Heart left ventricle (tissue), 13 donors: Measurements from ENCODE around the gene ZMAT3.

Source experiments
- POLR2A ChIP-seq, 2 donors: fragments of 450-650 bp; IDR thresholded peaks; one replicate each; pipeline ENCODE4 v1.6.1; 2017; ENCODE audit warnings: antibody characterized with exemption in 2 of 2, mild to moderate bottlenecking in 2 of 2, moderate library complexity in 2 of 2
- TF ChIP-seq, protein P1 (sequence below), 12 donors: fragments of 200-600 bp; sonication (generic) in 4 of 12; IDR thresholded peaks; one replicate each; pipeline versions ENCODE4 v1.5.0 to v1.8.0; 2018 to 2022; ENCODE audit warnings: antibody characterized with exemption in 12 of 12, mild to moderate bottlenecking in 5 of 12
- donor health status: ischemic (EF 13 %, LVEDD 7.1; RV severe dilation, severe dysfunction).
- donor health status: DM: no; HTN: yes; CAD: no.
- donor health status: DM: no; HTN: no; CAD: no.
- donor health status: ischemic (EF 25% LVEDD 6.9; RV normal size, moderate dysfunction).
- donor health status: ischemic (EF 25% LVEDD 5.7; RV mildly dilated, moderate dysfunction).
- donor health status: ischemic (EF 35%, LVEDD 5.7; RV mildly dilated, moderate dysfunction).
- donor health status: nonischemic (EF 11% LVEDD 7.7; RV severe dilation, severe dysfunction).
- donor health status: DM: yes; HTN: yes; CAD: no.
- donor health status: PGD.
- donor health status: ischemic (EF 29% LVEDD 5.4; RV normal size, mild dysfunction).
- donor health status: nonischemic (EF 23%, LVEDD 6.1; RV moderate dilation, normal function).

DNA sequence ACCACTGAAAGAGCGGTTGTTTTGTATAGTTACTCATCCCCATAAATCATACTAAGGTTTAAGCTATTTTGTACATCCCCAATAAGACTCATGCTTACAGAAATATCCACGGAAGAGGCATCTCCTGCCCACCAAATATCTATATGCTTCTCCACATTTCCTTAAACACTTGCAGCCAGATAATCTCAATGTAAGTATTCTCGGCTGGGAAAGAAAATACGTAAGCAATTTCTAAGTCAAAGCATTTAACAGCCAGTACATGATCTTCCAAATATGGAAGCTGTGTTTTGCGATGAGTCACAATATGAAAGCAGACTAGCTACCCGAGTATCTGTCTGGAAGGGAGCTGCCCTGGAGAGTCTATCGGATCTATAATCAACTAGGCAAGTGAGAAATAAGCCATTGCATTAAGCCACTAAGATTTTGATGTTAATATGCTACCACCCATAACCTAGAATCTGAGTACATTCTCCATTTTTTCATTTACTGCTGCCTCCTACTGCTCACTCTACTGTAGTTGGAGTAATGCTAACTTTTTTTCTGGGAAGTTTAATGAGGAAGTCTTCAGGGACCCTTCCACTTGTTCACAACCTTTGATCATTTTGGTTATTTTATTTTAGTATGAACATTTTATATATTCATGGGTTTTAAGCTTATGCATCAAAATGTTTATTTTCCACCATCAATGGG lies 26.9 kb upstream of the ZMAT3 start:
- TF ChIP-seq, protein P1, sequence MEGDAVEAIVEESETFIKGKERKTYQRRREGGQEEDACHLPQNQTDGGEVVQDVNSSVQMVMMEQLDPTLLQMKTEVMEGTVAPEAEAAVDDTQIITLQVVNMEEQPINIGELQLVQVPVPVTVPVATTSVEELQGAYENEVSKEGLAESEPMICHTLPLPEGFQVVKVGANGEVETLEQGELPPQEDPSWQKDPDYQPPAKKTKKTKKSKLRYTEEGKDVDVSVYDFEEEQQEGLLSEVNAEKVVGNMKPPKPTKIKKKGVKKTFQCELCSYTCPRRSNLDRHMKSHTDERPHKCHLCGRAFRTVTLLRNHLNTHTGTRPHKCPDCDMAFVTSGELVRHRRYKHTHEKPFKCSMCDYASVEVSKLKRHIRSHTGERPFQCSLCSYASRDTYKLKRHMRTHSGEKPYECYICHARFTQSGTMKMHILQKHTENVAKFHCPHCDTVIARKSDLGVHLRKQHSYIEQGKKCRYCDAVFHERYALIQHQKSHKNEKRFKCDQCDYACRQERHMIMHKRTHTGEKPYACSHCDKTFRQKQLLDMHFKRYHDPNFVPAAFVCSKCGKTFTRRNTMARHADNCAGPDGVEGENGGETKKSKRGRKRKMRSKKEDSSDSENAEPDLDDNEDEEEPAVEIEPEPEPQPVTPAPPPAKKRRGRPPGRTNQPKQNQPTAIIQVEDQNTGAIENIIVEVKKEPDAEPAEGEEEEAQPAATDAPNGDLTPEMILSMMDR (IDR thresholded peaks at IDR 0.05): peak in 2 of 12 donors; percentile 15 to 17
- no peak for TF ChIP-seq POLR2A (IDR thresholded peaks at IDR 0.05)
